ENCODE results near the gene INPP5D. TPM values are rescaled to one million over a fixed set of nuclear protein-coding genes. Genes with fewer than 3 reads are reported as not detected.
"Not testable (repeated sequence)": the region's sequence is repeated elsewhere in the genome, so short reads cannot be mapped to it uniquely, and the experiment has no call there.

The INPP5D gene
- total and polyA plus RNA-seq, 12 donors: 3.4 to 29.4 (median 14.3) TPM

DNA sequence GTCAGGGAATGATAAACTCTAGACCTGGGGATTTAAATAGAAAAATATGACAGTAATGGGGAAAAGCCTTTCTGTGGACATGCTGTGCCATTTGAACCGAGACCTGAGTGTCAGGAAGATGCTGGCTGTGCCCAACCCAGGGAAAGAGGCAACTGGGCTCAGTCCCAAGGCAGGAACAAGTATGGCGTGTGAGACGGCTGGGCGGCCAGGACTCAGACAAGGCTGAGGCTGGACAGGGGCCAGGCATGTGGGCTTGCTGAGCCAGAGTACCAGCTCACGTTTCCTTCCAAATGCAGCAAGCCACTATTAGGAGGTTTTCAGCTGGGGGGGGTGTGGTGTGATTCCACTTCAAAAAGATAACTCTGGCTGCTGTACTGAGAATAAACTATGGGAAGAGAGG, 92.4 kb downstream of the INPP5D start:
- H3K9me3 ChIP-seq (replicated peaks in 1 of 3): no peaks in the 10 kb centered on the region
- WGBS, 4 donors: 29 to 47% (median 34%) methylated on average over 5 of the region's 5 CpGs
- no peaks in the 10 kb centered on the region for H3K4me1 ChIP-seq (replicated peaks in 1 of 2)
- intact Hi-C loops (cut with DNase I): no loop called here
- DNase-seq: peak in 5 of 7 donors; percentile 39 to 85 (median 67)
- H3K36me3 ChIP-seq (replicated peaks in 1 of 2): no peaks in the 10 kb centered on the region
- no peaks in the 10 kb centered on the region for H3K27me3 ChIP-seq
- H3K4me3 ChIP-seq: no peak overlapping the region
- TF ChIP-seq POLR2A (IDR thresholded peaks at IDR 0.05): no peak
- TF ChIP-seq, protein P1, sequence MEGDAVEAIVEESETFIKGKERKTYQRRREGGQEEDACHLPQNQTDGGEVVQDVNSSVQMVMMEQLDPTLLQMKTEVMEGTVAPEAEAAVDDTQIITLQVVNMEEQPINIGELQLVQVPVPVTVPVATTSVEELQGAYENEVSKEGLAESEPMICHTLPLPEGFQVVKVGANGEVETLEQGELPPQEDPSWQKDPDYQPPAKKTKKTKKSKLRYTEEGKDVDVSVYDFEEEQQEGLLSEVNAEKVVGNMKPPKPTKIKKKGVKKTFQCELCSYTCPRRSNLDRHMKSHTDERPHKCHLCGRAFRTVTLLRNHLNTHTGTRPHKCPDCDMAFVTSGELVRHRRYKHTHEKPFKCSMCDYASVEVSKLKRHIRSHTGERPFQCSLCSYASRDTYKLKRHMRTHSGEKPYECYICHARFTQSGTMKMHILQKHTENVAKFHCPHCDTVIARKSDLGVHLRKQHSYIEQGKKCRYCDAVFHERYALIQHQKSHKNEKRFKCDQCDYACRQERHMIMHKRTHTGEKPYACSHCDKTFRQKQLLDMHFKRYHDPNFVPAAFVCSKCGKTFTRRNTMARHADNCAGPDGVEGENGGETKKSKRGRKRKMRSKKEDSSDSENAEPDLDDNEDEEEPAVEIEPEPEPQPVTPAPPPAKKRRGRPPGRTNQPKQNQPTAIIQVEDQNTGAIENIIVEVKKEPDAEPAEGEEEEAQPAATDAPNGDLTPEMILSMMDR (IDR thresholded peaks at IDR 0.05): no peak
- H3K27ac ChIP-seq: no peak overlapping the region

DNA sequence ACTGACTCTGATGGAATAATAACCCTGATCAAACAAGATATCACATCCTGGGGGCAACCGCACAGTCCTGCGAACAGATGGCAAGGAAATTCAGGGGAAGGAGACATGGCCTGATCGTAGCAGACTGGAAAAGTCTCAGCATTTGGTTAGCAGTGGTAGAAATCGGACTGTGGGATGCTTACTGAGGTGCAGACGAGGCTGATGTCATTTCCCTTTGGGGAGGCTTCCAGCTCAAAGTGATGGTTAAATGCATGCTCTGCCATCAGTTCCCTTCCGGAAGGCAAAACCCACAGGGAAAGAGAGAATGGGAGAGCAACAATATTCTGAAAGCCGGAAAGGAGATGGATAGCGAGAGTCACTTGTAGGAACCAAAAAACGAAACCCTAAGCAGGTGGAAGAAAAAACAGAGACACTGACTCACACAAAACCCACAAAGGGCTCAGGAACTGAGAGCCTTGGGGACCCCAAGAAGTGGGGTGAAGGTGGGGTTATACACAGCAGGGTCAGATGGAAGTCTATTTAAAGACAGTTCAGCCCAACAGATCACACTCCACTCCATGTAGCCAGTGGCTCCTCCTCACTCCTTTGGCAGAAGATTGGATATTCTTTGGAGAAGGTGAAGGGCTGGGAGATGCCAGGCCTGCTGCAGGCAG, 93.1 kb downstream of the INPP5D start:
- no peaks in the 10 kb centered on the region for H3K36me3 ChIP-seq (replicated peaks in 1 of 2)
- 72 to 85% (median 76%) methylated on average over 9 of the region's 9 CpGs for WGBS, 4 donors

DNA sequence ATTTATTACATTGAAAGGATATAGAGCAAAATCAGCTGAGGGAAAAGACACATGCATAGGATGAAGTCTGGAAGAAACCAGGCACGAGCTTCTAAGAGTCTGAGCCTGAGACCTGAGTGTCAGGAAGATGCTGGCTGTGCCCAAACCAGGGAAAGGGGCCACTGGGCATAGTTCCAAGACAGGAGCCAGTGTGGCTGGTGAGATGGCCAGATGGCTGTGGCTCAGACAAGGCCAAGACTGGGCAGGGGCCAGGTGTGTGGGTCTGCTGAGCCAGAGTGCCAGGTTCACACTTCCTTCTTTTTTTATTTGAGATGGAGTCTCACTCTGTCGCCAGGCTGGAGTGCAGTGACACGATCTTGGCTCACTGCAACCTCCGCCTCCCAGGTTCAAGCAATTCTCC, 95.9 kb downstream of the INPP5D start:
- WGBS, 4 donors: 82 to 86% (median 85%) methylated on average over 4 of the region's 4 CpGs
- Histone ChIP-seq H3K4me3 (no peak overlapping the region), H3K4me1 (replicated peaks in 1 of 2) (no peaks in the 10 kb centered on the region), H3K27ac (no peak overlapping the region), H3K9me3 (replicated peaks in 1 of 3) (no peaks in the 10 kb centered on the region), H3K36me3 (replicated peaks in 1 of 2) (no peaks in the 10 kb centered on the region), H3K27me3 (no peaks in the 10 kb centered on the region)
- DNase-seq: no peak
- intact Hi-C loops (cut with DNase I): no loop called here
- TF ChIP-seq, protein P1 (IDR thresholded peaks at IDR 0.05): no peak
- no peak for TF ChIP-seq POLR2A (IDR thresholded peaks at IDR 0.05)

More for the DNA sequence above, 93.1 kb downstream of the INPP5D start:
- intact Hi-C loops (cut with DNase I): no loop called here
- no peaks in the 10 kb centered on the region for H3K27me3 ChIP-seq
- TF ChIP-seq POLR2A (IDR thresholded peaks at IDR 0.05): no peak
- no peaks in the 10 kb centered on the region for H3K9me3 ChIP-seq (replicated peaks in 1 of 3)
- DNase-seq: no peak
- H3K4me1 ChIP-seq (replicated peaks in 1 of 2): no peaks in the 10 kb centered on the region
- no peak overlapping the region for H3K4me3 ChIP-seq
- H3K27ac ChIP-seq: no peak overlapping the region

GRCh38 chr2:233156461-233156860, 96.3 kb downstream of the INPP5D start:
- intact Hi-C loops (cut with DNase I); DNase-seq; H3K27me3 ChIP-seq; H3K27ac ChIP-seq; H3K4me1 ChIP-seq (replicated peaks in 1 of 2); H3K4me3 ChIP-seq; H3K36me3 ChIP-seq (replicated peaks in 1 of 2); H3K9me3 ChIP-seq (replicated peaks in 1 of 3): not testable (repeated sequence)
- WGBS, 4 donors: 88 to 100% (median 95%) methylated on average over 2 to 5 of the region's 5 CpGs

DNA sequence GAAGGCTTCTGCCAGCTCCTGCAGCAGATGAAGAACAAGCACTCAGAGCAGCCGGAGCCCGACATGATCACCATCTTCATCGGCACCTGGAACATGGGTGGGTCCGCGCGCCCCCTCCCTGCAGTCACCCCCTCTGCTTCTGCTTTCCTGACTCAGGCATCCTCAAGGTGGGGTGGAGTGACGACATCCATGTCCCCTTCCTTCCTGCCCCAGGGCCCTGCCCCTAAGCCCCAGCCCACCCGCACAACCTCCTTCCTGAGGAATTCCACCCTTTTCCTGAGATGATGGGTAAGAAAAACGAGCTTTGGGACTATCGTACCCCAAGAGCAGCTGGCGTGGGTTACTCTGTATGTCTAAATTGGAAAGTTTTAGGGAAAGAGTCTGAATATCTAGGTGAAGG, 101.6 kb downstream of the INPP5D start:
- intact Hi-C loops (cut with DNase I): no loop called here
- WGBS, 4 donors: 71 to 87% (median 81%) methylated on average over 10 to 11 of the region's 11 CpGs
- no peaks in the 10 kb centered on the region for H3K36me3 ChIP-seq (replicated peaks in 1 of 2)

More for the DNA sequence above, 101.6 kb downstream of the INPP5D start:
- no peaks in the 10 kb centered on the region for H3K27me3 ChIP-seq
- no peak overlapping the region for H3K27ac ChIP-seq
- H3K4me1 ChIP-seq (replicated peaks in 1 of 2): no peaks in the 10 kb centered on the region
- DNase-seq: no peak
- H3K4me3 ChIP-seq: no peak overlapping the region
- TF ChIP-seq, protein P1 (IDR thresholded peaks at IDR 0.05): no peak
- TF ChIP-seq POLR2A (IDR thresholded peaks at IDR 0.05): no peak
- H3K9me3 ChIP-seq (replicated peaks in 1 of 3): no peaks in the 10 kb centered on the region
